HG02943 (cell line): ENCODE data around the gene FCER1G.
"Not testable (repeated sequence)": the region's sequence is repeated elsewhere in the genome, so short reads cannot be mapped to it uniquely, and the experiment has no call there.

Experiments used
- ATAC-seq: cut with Tn5 transposase; IDR thresholded peaks from one replicate; pipeline ENCODE4 v1.9.1; 2021; ENCODE audit warnings: mild to moderate bottlenecking, low read depth, moderate library complexity; ENCODE audit not compliant: unreplicated experiment

FCER1G gene

DNA sequence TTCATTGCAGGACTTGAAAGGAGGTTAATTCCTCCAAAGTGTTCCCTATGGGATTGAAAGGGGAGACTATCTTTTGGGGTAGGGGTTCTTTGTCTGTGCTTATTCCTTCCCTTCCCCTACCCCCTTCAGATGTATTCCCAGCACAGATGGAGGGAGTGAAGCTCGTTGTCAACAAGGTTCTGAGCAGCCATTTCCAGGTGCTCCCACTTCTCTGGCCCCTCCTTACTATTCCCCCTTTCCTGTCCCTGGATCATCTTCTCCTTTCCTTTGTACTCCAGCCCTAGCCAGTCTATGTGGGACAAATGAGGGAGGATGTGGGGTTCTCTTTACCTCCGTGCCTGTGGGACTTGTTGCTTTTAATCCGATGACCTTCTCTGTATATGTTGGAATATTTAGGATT, 11.7 kb downstream of the FCER1G start:
- no peak for ATAC-seq

DNA sequence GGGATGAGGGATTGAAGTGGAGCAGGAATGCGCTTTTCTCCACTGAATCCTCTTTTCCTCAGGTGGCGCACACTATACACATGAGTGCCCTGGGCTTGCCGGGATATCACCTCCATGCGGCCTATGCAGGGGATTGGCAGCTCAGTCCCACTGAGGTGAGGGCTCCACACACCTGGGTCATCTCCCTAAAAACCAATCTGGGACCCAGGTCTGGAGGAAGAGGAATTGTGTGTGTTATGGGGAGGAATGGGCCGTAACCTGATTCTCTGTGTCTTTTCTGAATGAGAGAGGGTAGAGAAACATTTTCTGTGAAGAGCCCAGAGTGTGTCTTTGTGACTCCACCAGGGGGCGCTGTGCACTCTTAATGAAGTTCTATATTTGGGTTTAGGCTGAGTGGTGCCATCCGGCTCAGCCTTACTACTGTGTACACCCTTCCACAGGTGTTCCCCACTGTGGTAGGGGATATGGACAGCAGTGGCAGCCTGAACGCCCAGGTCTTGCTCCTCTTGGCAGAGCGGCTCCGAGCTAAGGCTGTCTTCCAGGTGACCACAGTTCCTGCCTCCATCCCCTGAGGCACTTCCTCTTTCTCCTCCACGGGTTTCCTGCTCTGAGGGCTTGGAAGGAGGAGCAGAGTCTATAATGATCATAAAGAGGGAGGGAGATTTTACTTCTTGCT, 12.2 kb downstream of the FCER1G start:
- peak; percentile 40 for ATAC-seq

DNA sequence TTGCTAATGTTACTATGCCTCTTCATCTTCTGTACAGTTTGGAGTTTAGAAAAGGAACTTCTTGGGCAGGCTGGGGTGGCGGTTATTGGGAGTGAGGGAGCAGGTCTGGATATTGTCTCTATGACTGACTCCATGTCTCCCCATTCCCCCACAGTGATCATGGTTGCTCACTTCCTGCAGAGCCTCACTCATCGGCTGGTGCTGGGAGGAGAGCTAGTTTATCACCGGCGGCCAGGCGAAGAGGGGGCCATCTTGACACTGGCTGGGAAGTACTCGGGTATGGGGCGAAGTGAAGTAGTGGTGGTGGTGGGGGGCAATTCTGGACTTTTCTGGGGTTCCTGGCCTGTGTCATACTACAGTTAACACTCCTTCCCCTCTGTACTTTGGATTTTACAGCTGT, 12.9 kb downstream of the FCER1G start:
- no peak for ATAC-seq

DNA sequence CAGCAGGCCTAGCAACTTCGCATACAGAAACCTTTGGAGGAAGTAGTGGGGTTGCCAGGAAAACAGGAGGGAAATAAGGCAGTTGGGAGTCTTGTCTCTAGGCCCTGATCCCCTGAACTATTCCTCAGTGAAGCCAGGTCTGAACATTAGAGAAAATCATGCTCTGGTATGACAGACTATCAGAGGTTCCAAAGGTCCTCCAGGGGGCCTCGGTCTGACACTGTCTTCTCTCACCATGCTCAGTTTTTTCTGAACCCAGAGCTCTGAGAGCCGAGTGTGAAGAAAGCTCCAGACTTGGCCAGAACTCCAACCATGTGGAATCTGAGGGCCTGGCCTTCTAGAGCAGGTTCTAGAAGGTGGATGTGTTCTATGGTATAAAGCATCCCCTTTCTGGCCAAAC, 14.8 kb downstream of the FCER1G start:
- no peak for ATAC-seq

DNA sequence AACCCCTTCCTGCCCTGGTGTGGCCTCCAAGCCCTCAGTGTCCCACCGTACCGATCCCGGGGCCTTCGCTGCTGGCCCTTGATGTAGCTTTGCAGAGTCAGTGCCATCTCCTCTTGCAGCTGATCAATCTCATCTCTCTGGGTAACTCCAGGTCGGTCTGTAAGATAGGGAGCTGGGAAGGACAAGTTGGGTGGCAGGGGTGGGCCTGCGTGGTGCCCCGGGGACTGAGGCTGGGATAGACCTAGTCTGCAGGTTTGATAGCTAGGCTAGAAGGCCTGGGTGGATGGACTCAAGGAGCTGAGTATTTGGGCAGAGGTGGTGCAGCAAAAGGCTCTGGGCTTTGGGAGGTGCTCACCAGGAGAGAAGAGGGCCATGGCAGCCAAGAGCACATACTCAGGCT, 15.7 kb downstream of the FCER1G start:
- ATAC-seq: no peak

DNA sequence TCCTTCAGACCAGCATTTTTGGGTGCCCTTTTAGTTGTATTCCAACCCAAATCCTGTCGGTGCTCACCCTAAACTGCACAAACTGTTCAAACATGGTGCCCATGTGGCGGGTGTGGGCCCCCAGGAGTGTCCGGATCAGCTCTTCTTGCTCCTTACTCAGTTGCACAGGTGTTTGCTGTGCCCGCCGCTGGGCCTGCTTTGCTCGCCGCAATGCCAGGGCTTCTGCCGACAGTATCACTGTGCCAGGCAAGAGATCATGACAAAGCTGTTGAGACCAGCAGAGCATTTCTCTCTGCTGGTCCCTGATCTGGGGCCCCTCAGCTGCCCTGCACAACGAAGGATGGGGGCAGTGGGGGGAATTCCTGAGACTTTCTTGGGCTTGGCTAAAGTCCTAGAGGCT, 18.0 kb downstream of the FCER1G start:
- no peak for ATAC-seq

DNA sequence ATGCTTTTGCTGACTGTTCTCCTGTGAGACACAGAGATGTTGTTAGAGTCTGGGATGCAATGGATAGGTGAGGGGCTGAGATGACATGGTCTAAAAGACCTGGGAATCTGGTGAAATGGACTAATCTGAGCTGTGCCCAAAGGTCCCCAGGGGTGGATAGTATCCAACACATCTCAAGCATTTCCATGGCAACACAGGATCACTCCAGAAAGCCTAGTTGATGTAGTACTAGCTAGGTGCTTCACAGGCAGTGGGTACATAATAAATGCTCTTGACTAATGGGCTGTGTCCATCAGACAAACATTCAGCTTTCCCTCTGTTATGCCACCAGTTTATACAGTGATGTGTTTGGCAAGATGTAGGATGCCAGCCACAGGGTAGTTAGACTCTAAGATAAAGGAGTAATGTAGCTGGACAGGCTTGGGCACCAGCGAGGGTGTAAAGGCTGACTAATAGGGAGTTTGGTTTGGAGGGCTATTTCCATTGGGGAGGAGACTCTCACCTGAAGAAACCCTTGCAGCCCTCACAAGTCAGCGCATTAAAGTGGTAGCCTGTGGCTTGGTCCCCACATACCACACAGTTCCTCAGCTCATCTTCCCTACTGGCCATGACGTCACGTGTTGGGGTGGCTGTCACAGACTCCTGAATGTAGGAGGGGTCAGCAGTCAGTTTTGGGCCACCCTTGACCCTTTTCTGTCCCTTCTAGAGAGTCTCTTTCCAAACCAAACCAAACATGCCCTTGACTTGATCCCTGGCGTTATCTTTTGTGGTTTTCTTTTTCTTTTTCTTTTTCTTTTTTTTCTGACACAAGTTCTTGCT, 21.1 kb downstream of the FCER1G start:
- no peak for ATAC-seq

DNA sequence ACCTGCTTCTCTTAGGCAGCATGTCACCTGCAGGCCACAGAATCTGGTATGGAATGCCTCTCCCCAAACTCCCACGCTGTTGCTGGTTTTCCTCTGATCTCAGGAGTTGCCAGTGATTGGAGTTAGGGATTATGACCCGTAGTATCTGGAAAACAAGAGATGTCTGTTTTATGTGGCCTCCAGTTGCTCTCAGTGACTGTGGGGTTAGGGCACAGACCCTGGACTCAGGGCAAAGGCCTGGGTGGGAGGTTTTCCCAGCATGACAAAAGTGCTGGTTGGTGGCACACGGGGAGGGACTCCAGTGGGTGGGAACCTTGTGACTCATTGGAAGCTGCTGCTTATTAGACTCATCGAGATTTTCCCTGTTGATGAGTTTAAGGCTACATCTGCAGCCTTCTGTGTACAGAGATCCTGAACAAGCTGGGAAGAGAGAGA, 23.0 kb downstream of the FCER1G start, which contains the start of gene NR1I3:
Gene NR1I3 (minus strand): TSS at position 165 of the 435 bp plus-strand sequence. CDS start 1,638 bp downstream, outside the sequence.
- ATAC-seq: no peak

DNA sequence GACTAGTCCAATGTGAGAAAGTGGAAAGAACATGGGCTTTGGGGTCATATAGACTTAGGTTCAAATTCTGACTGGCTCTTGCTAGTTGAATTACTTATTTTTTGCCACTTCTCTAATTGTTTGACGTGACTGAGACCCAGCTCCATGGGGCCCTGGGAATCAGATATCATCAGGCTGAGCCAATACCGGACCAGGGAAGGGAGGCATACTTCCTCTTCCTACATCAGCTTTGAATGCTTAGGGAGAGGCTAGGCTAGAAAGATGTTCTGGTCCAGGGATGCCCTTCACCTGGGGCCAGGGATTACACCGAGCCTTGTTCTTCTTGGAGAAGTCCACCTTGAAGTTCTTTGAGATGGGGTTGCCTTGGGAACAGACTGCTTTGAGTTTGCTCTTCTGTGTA, 26.6 kb downstream of the FCER1G start:
- ATAC-seq: no peak

DNA sequence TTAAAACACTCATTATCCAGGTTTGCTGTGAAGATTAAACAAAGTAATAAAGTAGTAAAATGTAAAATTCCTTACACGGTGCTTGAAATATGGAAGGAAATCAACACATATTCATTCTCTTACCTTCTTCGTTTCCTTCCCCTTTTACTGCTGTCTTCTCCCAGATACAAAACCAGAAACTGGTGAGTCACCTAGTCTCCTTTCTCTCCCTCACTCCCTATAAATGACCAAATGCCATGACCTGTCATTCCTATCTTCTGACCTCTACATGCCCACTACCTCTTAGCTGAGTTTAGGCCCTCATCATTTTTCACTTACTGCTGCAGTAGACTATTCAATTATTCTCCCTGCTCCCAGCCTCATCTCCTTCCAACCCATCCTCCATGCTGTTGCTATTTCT, 27.2 kb downstream of the FCER1G start:
- ATAC-seq: no peak

DNA sequence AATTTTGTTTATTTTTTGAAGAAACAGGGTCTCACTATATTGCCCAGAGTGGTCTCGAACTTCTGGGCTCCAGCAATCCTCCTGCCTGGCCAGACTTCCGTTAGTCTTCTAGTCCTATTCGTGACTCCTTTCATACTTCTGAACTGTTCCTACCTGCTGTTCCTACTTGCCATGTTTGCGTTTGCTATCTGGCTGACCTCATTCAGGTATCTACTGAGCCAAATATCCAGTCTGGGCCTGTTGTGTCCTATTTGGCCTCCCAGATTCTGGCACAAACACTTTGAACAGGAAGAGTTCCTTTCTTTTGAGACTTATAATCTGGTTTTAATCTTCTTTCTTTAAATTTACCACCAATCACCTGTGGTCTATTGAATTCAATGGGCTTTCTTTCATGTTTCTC, 29.8 kb downstream of the FCER1G start:
- no peak for ATAC-seq

DNA sequence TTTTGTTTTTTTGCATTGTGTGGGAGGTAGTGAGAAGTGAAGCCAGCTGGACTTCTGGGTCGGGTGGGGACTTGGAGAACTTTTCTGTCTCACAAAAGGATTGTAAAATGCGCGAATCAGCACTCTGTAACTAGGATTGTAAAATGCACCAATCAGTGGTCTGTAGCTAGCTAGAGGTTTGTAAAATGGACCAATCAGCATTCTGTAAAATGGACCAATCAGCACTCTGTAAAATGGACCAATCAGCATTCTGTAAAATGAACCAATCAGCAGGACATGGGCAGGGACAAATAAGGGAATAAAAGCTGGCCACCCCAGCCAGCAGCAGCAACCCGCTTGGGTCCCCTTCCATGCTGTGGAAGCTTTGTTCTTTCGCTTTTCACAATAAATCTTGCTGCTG, 35.0 kb downstream of the FCER1G start:
- ATAC-seq: not testable (repeated sequence)

DNA sequence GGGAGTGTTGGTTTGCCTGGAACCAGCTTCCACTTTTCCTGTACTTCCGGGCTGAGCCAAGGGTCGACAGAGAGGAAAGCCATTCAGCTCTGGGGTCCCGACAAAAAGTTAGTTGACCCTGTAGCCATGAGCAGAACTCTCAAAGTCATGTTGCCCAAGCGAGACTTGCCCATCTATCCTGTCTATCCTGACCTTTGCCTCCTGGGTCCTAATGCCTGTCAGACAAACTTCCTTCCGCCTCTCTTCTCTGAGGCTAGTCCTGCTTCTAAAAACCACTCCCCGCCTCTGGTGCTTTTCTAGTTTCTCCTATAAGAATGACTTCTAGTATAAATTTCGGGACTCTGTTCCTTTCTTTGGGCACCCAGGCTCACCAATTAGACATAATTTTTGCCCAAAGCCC, 35.7 kb downstream of the FCER1G start:
- ATAC-seq: no peak

DNA sequence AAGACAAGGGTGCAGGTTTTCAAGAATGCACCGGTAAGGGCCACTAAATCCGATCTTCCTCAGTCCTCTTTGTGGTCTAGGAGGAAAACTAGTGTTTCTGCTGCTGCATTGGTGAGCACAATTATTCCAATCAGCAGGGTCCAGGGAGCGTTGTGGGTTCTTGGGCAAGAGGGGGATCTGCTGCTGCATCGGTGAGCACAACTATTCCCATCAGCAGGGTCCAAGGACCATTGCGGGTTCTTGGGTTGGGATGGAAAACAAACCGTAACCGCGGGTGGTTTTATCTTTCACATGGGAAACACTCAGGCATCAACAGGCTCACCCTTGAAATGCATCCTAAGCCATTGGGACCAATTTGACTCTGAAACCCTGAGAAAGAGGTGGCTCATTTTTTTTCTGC, 36.5 kb downstream of the FCER1G start:
- ATAC-seq: no peak

DNA sequence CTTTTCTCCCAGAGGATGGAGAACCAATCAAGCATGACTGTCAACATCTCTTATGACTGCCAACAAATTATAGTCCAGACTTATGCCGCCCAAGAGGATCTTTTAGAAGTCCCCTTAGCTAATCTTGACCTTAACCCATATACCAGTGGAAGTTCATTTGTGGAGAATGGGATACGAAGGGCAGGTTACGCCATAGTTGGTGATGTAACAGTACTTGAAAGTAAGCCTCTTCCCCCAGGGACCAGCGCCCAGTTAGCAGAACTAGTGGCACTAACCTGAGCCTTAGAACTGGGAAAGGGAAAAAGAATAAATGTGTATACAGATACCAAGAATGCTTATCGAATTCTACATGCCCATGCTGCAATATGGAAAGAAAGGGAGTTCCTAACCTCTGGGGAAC, 40.2 kb downstream of the FCER1G start:
- not testable (repeated sequence) for ATAC-seq

DNA sequence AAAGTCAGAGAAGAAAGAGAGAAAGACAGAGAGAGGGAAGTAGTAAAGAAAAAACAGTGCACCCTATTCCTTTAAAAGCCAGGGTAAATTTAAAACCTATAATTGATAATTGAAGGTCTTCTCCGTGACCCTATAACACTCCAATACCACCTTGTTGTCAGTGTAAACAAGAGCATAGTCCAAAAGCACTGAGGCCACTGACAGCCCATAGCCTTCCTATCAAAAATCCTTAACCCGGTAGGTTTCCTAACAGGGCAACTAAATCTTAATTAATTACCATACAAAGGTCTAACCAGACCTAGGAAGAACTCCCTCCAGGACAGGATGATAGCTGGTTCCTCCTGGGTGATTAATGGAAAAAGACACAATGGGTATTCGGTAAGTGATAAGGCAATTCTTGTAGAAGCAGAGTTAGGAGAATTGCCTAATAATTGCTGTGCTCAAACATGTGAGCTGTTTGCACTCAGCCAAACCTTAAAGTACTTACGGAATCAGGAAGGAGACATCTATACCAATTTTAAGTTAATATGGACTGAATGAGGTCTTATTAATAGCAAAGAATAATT, 40.9 kb downstream of the FCER1G start:
- ATAC-seq: not testable (repeated sequence)

DNA sequence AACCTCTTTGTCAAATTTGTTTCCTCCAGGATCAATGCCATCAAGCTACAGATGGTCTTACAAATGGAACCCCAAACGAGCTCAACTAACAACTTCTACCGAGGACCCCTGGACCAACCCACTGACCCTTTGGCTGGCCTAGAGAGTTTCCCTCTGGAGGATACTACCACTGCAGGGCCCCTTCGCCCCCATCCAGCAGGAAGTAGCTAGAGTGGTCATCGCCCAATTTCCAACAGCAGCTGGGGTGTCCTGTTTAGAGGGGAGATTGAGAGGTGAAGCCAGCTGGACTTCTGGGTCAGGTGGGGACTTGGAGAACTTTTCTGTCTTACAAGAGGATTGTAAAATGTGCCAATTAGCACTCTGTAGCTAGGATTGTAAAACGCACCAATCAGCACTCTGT, 42.0 kb downstream of the FCER1G start:
- not testable (repeated sequence) for ATAC-seq

DNA sequence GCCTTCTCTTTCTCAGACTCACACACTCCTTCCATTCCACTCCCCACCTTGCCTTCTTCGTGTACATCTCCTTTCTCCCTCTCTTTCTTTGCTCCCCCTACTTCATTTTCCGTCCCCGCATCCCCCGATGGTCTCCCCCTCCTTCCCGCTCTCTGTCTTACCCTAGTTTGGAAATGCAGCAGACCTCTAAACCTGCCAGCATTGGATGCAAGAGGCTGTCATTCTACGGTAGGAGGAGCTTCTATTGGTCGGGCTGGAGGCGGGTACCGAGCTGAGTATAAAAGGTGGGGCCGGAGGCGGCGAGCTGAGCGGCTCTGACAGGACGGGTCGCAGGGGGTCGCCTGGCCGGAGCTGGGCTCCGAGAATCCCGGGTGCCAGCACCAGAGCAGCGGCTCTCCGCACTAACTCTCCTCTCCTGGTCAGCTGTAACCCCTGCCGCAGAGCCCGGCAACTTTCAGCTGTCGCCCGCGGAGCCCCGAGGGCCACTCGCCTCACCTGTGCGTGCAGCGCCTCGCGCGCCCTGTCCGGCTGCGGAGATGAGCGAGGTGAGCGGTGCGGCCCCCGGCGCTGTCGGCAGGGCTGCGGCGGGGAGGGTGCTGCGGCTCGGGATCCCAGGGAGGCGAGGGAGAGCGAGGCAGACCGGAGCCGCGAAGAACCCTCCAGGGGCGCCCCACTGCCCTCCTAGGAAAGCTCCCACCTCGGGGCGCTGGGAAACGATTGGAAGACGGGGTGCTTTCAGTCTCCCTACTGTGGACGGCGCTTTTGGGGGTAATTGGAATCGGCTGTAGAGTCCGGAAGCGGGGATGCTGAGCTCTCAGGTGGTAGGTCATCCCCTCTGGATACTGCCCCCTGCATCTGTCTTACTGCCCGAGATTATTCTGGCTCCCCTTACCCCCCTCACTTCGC, 43.6 kb downstream of the FCER1G start, which contains the start of gene PCP4L1:
Gene PCP4L1 (plus strand): TSS at position 307 of the 906 bp plus-strand sequence. CDS start 230 bp downstream, at position 537.
- ATAC-seq: no peak

DNA sequence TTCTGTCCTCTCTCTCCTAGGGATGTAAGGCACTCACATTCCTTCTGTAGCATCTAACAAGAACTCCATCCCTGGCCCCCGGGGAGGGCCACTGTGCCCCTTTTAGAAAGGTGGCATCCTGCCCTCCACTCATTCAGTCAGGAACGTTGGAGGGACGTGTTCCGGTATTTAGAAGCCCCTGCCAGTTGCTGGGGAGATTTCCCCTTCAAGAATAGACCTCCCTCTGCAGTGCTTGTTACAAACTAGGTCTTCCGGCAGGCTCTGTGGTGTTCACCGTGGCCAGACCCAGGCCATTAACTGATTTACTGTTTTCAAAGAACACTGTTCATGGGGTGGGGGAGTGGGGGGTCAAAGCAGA, 44.2 kb downstream of the FCER1G start:
- no peak for ATAC-seq

DNA sequence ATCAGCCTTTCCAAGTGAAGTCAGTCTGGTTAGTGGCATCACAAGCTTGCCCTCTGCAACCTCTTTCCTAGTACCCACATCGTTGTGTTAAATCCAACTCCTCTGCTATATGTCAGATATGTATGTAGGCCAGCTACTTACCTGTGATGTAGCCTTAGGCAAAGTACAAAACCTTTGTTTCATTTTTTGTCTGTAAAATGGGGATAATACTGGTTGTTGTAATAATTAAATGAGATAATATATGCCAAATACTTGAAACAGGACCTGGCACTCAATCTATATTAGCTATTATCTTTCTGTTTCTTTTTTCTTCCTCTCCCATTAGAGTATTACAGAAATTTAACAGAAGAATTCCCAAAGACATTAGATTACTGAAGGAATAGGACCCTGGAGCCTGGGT, 44.7 kb downstream of the FCER1G start:
- no peak for ATAC-seq
